Measurements from ENCODE around the gene ELF1.

GRCh38 chr13:40908546-40908945 is 110.6 kb downstream of the ELF1 start:
- no peak for TF ChIP-seq CTCF (IDR thresholded peaks at IDR 0.05)
- TF ChIP-seq POLR2A (IDR thresholded peaks at IDR 0.05) = no peak
